ENCODE results near the gene DPYSL5. TPM values are rescaled to one million over a fixed set of nuclear protein-coding genes. Genes with fewer than 3 reads are reported as not detected.

Gene DPYSL5
- total RNA-seq, 1 donor from 2014 or later = not detected

DNA sequence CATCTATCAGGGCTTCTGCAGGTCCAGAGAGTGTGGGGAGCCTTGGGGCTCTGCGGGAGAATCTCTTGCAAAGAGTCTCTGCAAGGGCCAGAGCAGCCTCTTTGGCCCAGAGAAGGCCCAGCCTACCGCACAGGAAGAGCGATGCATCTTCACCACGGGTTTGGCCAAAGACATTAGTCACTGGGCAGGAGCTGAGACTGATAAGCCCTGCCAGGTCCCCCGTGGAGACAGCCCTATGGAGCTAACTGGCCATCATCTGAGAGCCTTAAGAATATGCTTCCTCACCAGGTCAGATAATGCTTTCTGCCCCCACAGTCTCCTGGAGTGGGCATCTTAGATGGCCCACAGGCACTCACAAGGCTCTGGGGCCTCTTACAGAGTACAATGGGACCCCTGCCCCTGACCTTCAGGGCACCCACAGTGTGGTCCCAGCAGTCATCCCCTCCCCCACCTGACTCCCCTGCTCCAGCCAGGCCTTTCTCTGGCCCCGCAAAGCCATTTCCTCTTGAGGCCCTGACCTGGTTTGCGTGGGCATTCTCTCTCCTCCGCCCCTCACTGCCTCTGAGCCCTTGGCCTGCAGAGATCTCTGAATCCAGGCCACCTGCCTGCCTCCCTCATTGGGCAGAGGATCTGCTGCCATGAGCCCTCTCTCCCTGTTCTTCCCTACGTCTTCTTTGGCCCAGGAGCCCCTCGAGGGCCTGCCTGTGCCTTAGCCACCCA is 90.6 kb downstream of the DPYSL5 start:
- Histone ChIP-seq H3K4me1 (no peaks in the 10 kb centered on the region), H3K36me3 (no peaks in the 10 kb centered on the region), H3K4me3 (no peak overlapping the region), H3K27ac (no peak overlapping the region), H3K9me3 (no peaks in the 10 kb centered on the region), H3K27me3 (ENCODE audit: low read depth) (peaks cover 6% of the 10 kb centered on the region)
- intact Hi-C loops (cut with DNase I) = no loop called here
- DNase-seq (no peak), ATAC-seq (no peak)
- TF ChIP-seq, protein P1, sequence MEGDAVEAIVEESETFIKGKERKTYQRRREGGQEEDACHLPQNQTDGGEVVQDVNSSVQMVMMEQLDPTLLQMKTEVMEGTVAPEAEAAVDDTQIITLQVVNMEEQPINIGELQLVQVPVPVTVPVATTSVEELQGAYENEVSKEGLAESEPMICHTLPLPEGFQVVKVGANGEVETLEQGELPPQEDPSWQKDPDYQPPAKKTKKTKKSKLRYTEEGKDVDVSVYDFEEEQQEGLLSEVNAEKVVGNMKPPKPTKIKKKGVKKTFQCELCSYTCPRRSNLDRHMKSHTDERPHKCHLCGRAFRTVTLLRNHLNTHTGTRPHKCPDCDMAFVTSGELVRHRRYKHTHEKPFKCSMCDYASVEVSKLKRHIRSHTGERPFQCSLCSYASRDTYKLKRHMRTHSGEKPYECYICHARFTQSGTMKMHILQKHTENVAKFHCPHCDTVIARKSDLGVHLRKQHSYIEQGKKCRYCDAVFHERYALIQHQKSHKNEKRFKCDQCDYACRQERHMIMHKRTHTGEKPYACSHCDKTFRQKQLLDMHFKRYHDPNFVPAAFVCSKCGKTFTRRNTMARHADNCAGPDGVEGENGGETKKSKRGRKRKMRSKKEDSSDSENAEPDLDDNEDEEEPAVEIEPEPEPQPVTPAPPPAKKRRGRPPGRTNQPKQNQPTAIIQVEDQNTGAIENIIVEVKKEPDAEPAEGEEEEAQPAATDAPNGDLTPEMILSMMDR (IDR thresholded peaks at IDR 0.05) = no peak

DNA sequence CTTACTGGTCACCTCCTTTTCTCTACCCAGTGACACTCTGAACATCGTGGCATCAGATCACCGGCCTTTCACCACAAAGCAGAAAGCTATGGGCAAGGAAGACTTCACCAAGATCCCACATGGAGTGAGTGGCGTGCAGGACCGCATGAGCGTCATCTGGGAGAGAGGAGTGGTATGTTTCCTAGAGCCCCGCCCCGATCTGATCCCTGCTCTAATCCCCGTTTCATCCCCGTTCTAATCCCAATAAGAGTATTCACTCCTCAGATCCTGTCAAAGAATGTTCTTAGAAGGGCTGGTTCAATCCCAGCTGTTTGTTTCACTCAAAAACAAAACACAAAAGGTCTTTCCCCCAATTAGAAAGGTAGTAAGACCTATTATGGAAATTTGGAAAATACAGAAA is 92.1 kb downstream of the DPYSL5 start:
- Histone ChIP-seq H3K27me3 (ENCODE audit: low read depth) (peaks cover 16% of the 10 kb centered on the region), H3K4me3 (no peak overlapping the region), H3K9me3 (no peaks in the 10 kb centered on the region), H3K36me3 (no peaks in the 10 kb centered on the region), H3K27ac (no peak overlapping the region), H3K4me1 (no peaks in the 10 kb centered on the region)
- ATAC-seq = no peak
- TF ChIP-seq, protein P1 (IDR thresholded peaks at IDR 0.05) = no peak
- DNase-seq = no peak
- intact Hi-C loops (cut with DNase I) = loop anchor here (10.0 kb wide), 1 partner anchor 95 kb away; the partner anchor contains the start of gene DPYSL5

DNA sequence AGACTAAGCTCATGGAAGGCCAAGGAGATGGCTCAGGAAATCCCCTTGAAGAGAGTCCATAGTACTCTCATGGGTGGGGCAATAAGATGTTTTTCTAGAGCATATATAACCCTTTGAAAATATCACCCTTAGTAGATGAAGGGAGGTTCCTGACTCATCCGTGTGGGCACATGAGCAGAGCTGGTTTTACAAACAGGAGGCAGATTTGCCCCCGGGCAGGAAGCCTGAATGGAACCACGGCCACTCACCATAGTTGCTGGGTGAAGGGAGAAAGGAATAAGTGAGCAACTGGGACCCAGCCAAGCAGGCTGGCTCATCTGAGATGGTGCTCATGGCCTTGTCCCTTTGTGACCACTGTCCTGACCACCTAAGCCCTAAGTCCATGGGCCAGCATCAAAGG is 93.6 kb downstream of the DPYSL5 start:
- intact Hi-C loops (cut with DNase I) = loop anchor here (10.0 kb wide), 1 partner anchor 97 kb away; the partner anchor contains the start of gene DPYSL5
- Histone ChIP-seq H3K36me3 (no peaks in the 10 kb centered on the region), H3K4me1 (no peaks in the 10 kb centered on the region), H3K27me3 (ENCODE audit: low read depth) (peaks cover 25% of the 10 kb centered on the region), H3K4me3 (no peak overlapping the region), H3K9me3 (no peaks in the 10 kb centered on the region), H3K27ac (no peak overlapping the region)
- DNase-seq = no peak
- ATAC-seq = no peak
- TF ChIP-seq, protein P1 (IDR thresholded peaks at IDR 0.05) = no peak

DNA sequence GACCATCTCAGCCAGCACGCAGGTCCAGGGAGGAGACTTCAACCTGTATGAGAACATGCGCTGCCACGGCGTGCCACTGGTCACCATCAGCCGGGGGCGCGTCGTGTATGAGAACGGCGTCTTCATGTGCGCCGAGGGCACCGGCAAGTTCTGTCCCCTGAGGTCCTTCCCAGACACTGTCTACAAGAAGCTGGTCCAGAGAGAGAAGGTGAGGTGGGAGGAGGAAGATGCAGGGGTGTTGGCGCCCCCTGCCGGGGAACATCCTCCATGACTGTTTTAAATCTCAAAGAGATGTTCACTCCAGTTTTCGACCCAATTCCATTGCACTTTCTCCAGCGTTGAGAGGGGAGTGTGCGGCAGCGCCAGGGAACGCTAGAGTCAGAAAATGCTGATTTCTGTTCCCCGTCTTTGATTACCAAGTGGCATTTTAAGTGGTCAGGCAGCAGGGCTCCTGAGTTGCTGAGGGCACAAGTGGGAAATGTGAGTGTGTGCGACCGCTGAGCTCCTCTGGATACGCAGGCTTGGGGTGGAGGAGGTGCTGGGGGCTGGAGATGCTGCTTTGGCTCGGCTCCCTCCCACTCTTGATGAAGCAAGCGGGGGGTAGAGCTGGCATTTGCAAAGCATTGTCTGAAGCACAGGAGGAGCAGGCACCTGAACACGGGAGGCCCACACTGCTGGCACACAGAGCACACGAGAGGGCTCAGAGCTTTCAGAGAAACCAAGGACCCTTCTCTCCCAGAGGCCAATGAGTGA is 94.8 kb downstream of the DPYSL5 start:
- ATAC-seq (peak; percentile 61 to 64), DNase-seq (peak; percentile 76)
- Histone ChIP-seq H3K27ac (no peak overlapping the region), H3K27me3 (ENCODE audit: low read depth) (peaks cover 33% of the 10 kb centered on the region), H3K4me1 (peaks cover 8% of the 10 kb centered on the region), H3K36me3 (no peaks in the 10 kb centered on the region), H3K9me3 (no peaks in the 10 kb centered on the region), H3K4me3 (no peak overlapping the region)
- TF ChIP-seq, protein P1 (IDR thresholded peaks at IDR 0.05) = peak; percentile 78
- intact Hi-C loops (cut with DNase I) = loop anchor here (10.0 kb wide), 1 partner anchor 98 kb away; the partner anchor contains the start of gene DPYSL5

DNA sequence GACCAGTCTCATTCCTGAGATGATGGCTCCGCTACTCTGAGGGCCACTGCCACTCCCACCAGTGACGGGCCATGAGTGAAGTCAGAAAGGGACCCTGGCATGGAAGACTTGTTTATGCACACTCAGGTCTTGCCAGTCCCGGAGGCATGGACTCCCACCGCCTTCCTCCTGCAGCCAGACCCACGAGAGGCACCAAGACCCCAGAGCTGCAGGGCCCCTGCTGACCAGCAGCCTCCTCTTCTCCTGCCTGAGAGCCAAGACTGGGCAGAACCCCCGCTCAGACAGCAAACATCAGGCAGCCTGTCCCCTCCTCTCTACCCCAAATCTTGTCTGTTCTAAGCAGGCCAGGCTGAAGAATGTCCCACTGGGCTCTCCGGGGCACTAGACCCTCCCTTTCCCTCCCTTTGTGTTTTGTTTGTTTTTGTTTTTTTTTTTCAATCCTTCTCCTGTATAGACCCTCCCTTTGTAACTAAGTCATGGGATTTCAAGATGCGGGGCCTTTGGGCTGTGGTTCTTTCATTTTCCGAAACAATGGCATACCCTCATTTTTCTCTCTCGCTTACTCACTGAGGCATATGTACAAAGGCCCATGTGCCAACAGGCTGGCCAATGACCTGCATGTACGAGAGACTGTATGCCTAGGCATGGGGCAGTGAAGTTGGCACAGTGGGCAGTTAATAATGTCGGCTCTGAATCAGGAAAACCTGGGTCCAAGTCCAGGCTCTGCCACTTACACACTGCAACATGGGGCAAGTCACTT is 98.2 kb downstream of the DPYSL5 start:
- Histone ChIP-seq H3K27me3 (ENCODE audit: low read depth) (peaks cover 34% of the 10 kb centered on the region), H3K27ac (no peak overlapping the region), H3K4me1 (peaks cover 8% of the 10 kb centered on the region), H3K9me3 (no peaks in the 10 kb centered on the region), H3K36me3 (no peaks in the 10 kb centered on the region), H3K4me3 (no peak overlapping the region)
- DNase-seq (no peak), ATAC-seq (no peak)
- TF ChIP-seq, protein P1 (IDR thresholded peaks at IDR 0.05) = no peak
- intact Hi-C loops (cut with DNase I) = loop anchor here (10.0 kb wide), 1 partner anchor 101 kb away; the partner anchor contains the start of gene DPYSL5
